Naive B cell (primary cell): ENCODE results near the gene BBS2. TPM values are rescaled to one million over a fixed set of nuclear protein-coding genes. Genes with fewer than 3 reads are reported as not detected.
"Not testable (repeated sequence)": the region's sequence is repeated elsewhere in the genome, so short reads cannot be mapped to it uniquely, and the experiment has no call there.

ENCODE experiments used
- ATAC-seq, 2 donors: fragments of 150-1000 bp; cut with Tn5 transposase; 2 replicates each; pipeline ENCODE4 v1.10.0; 2021; ENCODE audit warnings: low read depth in 2 of 2, mild to moderate bottlenecking in 2 of 2, moderate library complexity in 2 of 2
- DNase-seq: peaks from one replicate; pipeline ENCODE4 v3.0.0; 2022
- H3K27ac Mint-ChIP-seq, 6 donors: one replicate each; pipeline ENCODE4 v1.8.0; 2020 to 2022; ENCODE audit warnings: mild to moderate bottlenecking in 6 of 6, mixed read lengths in 6 of 6, moderate library complexity in 5 of 6, inconsistent platforms in 2 of 6
- H3K27me3 Mint-ChIP-seq, 3 donors: one replicate each; pipeline ENCODE4 v1.8.0; 2021 to 2022; ENCODE audit warnings: mixed read lengths in 3 of 3, mild to moderate bottlenecking in 1 of 3
- H3K36me3 Mint-ChIP-seq, 2 donors: one replicate each; pipeline ENCODE4 v1.8.0; 2020 to 2022; ENCODE audit warnings: mixed read lengths in 2 of 2, inconsistent platforms in 1 of 2, mild to moderate bottlenecking in 1 of 2
- H3K4me1 Mint-ChIP-seq, 3 donors: one replicate each; pipeline ENCODE4 v1.8.0; 2020 to 2022; ENCODE audit warnings: mixed read lengths in 3 of 3, inconsistent platforms in 1 of 3, mild to moderate bottlenecking in 1 of 3, moderate library complexity in 1 of 3
- H3K4me3 Mint-ChIP-seq, 8 donors: one replicate each; pipeline ENCODE4 v1.8.0; 2020 to 2022; ENCODE audit warnings: mild to moderate bottlenecking in 8 of 8, mixed read lengths in 8 of 8, moderate library complexity in 8 of 8, inconsistent platforms in 2 of 8
- H3K9me3 Mint-ChIP-seq, 7 donors: one replicate each; pipeline ENCODE4 v1.8.0; 2020 to 2022; ENCODE audit warnings: mixed read lengths in 7 of 7, mild to moderate bottlenecking in 5 of 7, inconsistent platforms in 2 of 7, moderate library complexity in 1 of 7
- polyA plus RNA-seq, 6 donors: library from polyadenylated mRNA; unstranded; fragments of 300-500 nt; fragmentation: Illumina TruSeq; gene quantifications; one replicate each; pipeline ENCODE4 v1.2.3, GENCODE V29; 2021; ENCODE audit warnings: low read depth in 6 of 6

BBS2 gene
- polyA plus RNA-seq, 6 donors from 2014 or later: 9.8 to 28.8 (median 17.7) TPM

GRCh38 chr16:56513972-56514371, 5.9 kb downstream of the BBS2 start:
- Mint-ChIP-seq H3K4me3 (peak overlapping the region in 1 of 8 donors; percentile 23), H3K27me3 (no peaks in the 10 kb centered on the region), H3K4me1 (peaks cover 21 to 39% (median 26%) of the 10 kb centered on the region in 3 donors), H3K9me3 (no peaks in the 10 kb centered on the region), H3K27ac (peak overlapping the region in 3 of 6 donors; percentile 26 to 40 (median 31)), H3K36me3 (peaks cover 7 to 22% of the 10 kb centered on the region in 2 donors)
- DNase-seq (peak; percentile 40), ATAC-seq (peak; percentile 85 to 88)

DNA sequence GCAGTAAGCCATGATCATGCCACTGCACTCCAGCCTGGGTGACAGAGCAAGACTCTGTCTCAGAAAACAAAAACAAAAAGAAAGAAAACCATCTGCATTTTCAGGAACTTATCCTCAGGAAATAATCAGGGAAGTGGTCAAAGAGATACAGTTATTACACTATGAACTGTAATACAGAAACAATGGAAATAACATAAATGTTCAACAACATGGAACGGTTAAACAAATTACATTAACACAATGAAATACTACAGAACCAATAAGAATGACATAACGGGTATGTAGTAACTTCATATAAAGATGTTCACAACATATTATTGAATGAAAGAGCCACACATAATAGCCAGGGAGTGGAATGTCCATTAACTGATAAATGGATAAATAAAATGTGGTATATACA, 6.7 kb downstream of the BBS2 start:
- no peak for ATAC-seq
- Mint-ChIP-seq H3K27me3 (no peaks in the 10 kb centered on the region), H3K4me3 (no peak overlapping the region), H3K27ac (peak overlapping the region in 1 of 6 donors; percentile 26), H3K36me3 (peaks cover 7 to 25% of the 10 kb centered on the region in 2 donors), H3K9me3 (no peaks in the 10 kb centered on the region), H3K4me1 (peaks cover 21 to 37% (median 22%) of the 10 kb centered on the region in 3 donors)
- DNase-seq: no peak

DNA sequence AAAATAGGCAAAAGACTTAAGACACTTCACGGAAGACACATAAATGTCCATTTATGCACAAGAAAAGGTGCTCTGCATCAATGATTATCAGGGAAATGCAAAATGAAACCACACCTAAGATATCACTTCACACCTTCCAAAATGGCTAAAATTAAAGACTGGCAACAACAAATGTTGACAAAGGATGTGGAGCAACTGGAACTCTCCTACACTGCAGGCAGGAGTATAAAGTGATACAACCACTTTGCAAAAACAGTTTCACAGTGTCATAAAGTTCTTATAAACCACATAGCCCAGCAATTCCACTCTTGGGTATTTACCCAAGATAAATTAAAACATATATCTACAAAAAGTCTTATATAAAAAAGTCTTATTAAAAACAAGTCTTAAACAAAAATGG, 7.8 kb downstream of the BBS2 start:
- Mint-ChIP-seq H3K4me3 (no peak overlapping the region), H3K27ac (no peak overlapping the region), H3K36me3 (peaks cover 7 to 29% of the 10 kb centered on the region in 2 donors), H3K27me3 (no peaks in the 10 kb centered on the region), H3K9me3 (no peaks in the 10 kb centered on the region), H3K4me1 (peaks cover 15 to 27% (median 18%) of the 10 kb centered on the region in 3 donors)
- no peak for DNase-seq
- no peak for ATAC-seq

GRCh38 chr16:56510544-56510943, 9.3 kb downstream of the BBS2 start:
- Mint-ChIP-seq H3K27ac (no peak overlapping the region), H3K9me3 (no peaks in the 10 kb centered on the region), H3K27me3 (no peaks in the 10 kb centered on the region), H3K36me3 (peaks cover 7 to 35% of the 10 kb centered on the region in 2 donors), H3K4me3 (no peak overlapping the region), H3K4me1 (peaks cover 5 to 14% (median 13%) of the 10 kb centered on the region in 3 donors)
- DNase-seq (no peak), ATAC-seq (no peak)

- ATAC-seq (no peak), DNase-seq (no peak)
- Mint-ChIP-seq H3K27me3 (no peaks in the 10 kb centered on the region), H3K36me3 (peaks cover 22 to 40% of the 10 kb centered on the region in 2 donors), H3K4me3 (peak overlapping the region in 1 of 8 donors; percentile 6), H3K27ac (no peak overlapping the region), H3K4me1 (no peaks in the 10 kb centered on the region), H3K9me3 (no peaks in the 10 kb centered on the region)
Measured at GRCh38 chr16:56506941-56507340, 12.9 kb downstream of the BBS2 start.

- DNase-seq: no peak
- ATAC-seq: no peak
- no peaks in the 10 kb centered on the region for H3K9me3 Mint-ChIP-seq
- H3K36me3 Mint-ChIP-seq: peaks cover 19 to 37% of the 10 kb centered on the region in 2 donors
- H3K27me3 Mint-ChIP-seq: no peaks in the 10 kb centered on the region
- no peak overlapping the region for H3K27ac Mint-ChIP-seq
- no peaks in the 10 kb centered on the region for H3K4me1 Mint-ChIP-seq
- no peak overlapping the region for H3K4me3 Mint-ChIP-seq
Measured at GRCh38 chr16:56505181-56505580, 14.6 kb downstream of the BBS2 start.

GRCh38 chr16:56493815-56494214, 26.0 kb downstream of the BBS2 start:
- Mint-ChIP-seq H3K9me3 (no peaks in the 10 kb centered on the region), H3K4me1 (peaks cover 0 to 10% (median 0%) of the 10 kb centered on the region in 3 donors), H3K4me3 (no peak overlapping the region), H3K36me3 (peaks cover 35 to 56% of the 10 kb centered on the region in 2 donors), H3K27ac (peak overlapping the region in 1 of 6 donors; percentile 72), H3K27me3 (no peaks in the 10 kb centered on the region)
- DNase-seq (no peak), ATAC-seq (no peak)

GRCh38 chr16:56493126-56493525, 26.7 kb downstream of the BBS2 start:
- Mint-ChIP-seq H3K4me1 (peaks cover 0 to 10% (median 0%) of the 10 kb centered on the region in 3 donors), H3K27me3 (no peaks in the 10 kb centered on the region), H3K27ac (no peak overlapping the region), H3K36me3 (peaks cover 28 to 49% of the 10 kb centered on the region in 2 donors), H3K9me3 (no peaks in the 10 kb centered on the region), H3K4me3 (no peak overlapping the region)
- ATAC-seq (no peak), DNase-seq (no peak)

GRCh38 chr16:56491657-56492261, 28.1 kb downstream of the BBS2 start:
- peak overlapping the region in 1 of 6 donors; percentile 69 for H3K27ac Mint-ChIP-seq
- DNase-seq (no peak), ATAC-seq (no peak)
- H3K27me3 Mint-ChIP-seq: no peaks in the 10 kb centered on the region
- no peaks in the 10 kb centered on the region for H3K9me3 Mint-ChIP-seq
- H3K4me3 Mint-ChIP-seq: no peak overlapping the region
- peaks cover 14 to 35% of the 10 kb centered on the region in 2 donors for H3K36me3 Mint-ChIP-seq
- peaks cover 0 to 10% (median 0%) of the 10 kb centered on the region in 3 donors for H3K4me1 Mint-ChIP-seq

DNA sequence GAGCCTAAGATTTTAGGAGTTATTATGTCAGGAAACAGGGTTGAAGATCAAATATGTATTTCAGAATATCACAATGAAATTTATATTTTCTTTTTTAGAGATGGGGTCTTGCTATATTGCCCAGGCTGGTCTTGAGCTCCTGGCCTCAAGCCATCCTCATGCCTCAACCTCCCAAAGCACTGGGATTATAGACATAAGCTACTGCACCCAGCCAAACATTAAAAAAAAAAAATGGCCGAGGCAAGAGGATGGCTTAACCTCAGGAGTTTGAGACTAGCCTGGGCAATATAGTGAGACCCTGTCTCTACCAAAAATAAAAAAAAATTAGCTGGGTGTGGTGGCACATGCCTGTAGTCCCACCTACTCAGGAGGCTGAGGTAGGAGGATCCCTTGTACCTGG, 31.0 kb downstream of the BBS2 start:
- Mint-ChIP-seq H3K4me1 (peaks cover 0 to 10% (median 0%) of the 10 kb centered on the region in 3 donors), H3K36me3 (peaks cover 0 to 18% of the 10 kb centered on the region in 2 donors)
- H3K4me3 Mint-ChIP-seq, DNase-seq, H3K27ac Mint-ChIP-seq, H3K9me3 Mint-ChIP-seq, ATAC-seq, H3K27me3 Mint-ChIP-seq: not testable (repeated sequence)

DNA sequence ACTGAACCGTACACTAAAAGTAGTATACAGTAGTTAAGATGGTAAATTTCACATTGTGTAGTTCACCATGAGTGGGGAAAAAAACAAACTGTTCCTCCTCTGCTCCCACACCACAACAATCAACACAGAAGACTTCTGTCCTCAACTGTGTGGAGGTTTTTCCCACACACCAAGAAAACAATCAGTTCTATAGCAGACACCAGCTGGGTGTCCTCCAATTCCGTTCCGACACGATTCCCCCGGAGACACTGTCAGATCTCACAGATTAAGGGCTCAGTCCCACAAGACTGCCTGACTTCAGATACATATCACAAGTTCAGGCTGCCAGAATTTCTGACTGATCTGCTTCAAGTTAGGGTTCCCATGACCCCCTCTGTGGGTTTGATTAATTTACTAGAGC, 31.8 kb downstream of the BBS2 start:
- Mint-ChIP-seq H3K4me1 (peaks cover 0 to 10% (median 0%) of the 10 kb centered on the region in 3 donors), H3K27me3 (no peaks in the 10 kb centered on the region), H3K4me3 (no peak overlapping the region), H3K36me3 (peaks cover 0 to 13% of the 10 kb centered on the region in 2 donors), H3K27ac (no peak overlapping the region), H3K9me3 (peaks cover 0 to 3% (median 0%) of the 10 kb centered on the region in 7 donors)
- no peak for ATAC-seq
- no peak for DNase-seq

GRCh38 chr16:56483394-56483793, 36.4 kb downstream of the BBS2 start:
- ATAC-seq: no peak
- Mint-ChIP-seq H3K4me1 (no peaks in the 10 kb centered on the region), H3K4me3 (no peak overlapping the region), H3K36me3 (peaks cover 0 to 12% of the 10 kb centered on the region in 2 donors), H3K27me3 (no peaks in the 10 kb centered on the region), H3K27ac (no peak overlapping the region), H3K9me3 (peaks cover 0 to 3% (median 0%) of the 10 kb centered on the region in 7 donors)
- DNase-seq: no peak

DNA sequence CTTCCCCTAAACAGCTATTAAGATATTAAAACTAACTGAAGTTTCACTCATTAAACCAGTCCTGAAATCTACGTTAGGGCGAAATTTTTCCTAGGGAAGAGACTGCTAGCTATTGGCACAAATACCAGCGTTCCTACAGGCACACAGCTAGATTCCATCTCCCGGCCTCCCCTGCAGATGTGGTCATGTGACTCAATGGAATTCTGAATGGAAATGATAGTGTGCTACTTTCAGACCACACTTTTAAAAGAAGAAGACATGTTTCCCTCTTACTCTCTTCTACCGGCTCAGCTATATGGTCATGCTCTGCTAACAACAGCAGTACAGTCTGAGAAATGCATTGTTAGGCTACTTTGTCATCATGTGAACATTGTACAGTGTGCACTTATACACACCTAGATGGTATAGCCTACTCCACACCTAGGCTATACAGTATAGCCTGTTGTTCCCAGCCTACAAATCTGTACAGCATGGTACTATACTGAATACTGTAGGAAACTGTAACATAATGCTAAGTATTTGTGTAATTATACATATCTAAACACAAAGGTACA, 37.1 kb downstream of the BBS2 start:
- H3K27me3 Mint-ChIP-seq: no peaks in the 10 kb centered on the region
- no peak overlapping the region for H3K27ac Mint-ChIP-seq
- H3K4me1 Mint-ChIP-seq: no peaks in the 10 kb centered on the region
- peaks cover 0 to 3% (median 0%) of the 10 kb centered on the region in 7 donors for H3K9me3 Mint-ChIP-seq
- peaks cover 0 to 12% of the 10 kb centered on the region in 2 donors for H3K36me3 Mint-ChIP-seq
- DNase-seq (no peak), ATAC-seq (no peak)
- no peak overlapping the region for H3K4me3 Mint-ChIP-seq

DNA sequence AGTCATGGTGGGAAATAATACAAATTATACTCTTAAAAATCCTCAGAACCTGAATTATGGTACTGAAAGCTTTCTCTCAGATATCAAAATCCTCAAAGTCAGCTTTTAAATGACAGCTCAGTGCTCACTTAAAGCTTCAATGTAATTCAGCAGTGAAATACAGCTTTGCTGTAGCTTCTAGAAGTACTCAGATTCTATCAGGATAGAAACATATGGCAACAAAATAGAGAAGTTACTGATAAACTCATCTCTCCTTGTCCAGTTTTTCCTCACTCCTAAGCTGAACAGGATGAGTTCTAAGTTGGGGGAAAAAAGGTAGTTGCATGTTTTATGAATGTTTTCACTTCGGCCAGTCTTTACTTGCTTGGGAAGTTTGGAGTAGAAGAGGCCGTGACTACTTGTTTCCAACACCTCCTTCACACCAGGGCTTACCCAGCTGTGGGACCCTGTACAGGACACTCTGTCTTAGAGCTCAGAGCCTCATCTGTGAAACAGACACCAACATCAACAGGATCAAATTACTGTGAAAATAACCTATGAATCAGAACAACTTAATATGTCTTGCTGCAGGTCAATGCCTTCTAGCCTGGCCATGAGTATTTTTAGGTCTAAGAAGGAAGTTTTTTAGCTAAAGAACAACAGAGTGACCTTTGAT, 38.2 kb downstream of the BBS2 start:
- Mint-ChIP-seq H3K27ac (peak overlapping the region in 1 of 6 donors; percentile 86), H3K4me3 (no peak overlapping the region), H3K9me3 (peaks cover 0 to 3% (median 0%) of the 10 kb centered on the region in 7 donors), H3K4me1 (no peaks in the 10 kb centered on the region), H3K27me3 (no peaks in the 10 kb centered on the region), H3K36me3 (peaks cover 0 to 13% of the 10 kb centered on the region in 2 donors)
- DNase-seq (no peak), ATAC-seq (no peak)
